HEK293 (cell line): ENCODE results near the gene RPS6KB2.

ENCODE experiments used
- CTCF ChIA-PET: fragments of 350-600 bp; formaldehyde crosslinking; extraction: SDS; loops from one replicate; lab custom pipeline; 2021; ENCODE audit warnings: antibody characterized with exemption; lab: Yijun Ruan, JAX
- POLR2A ChIA-PET: fragments of 300-600 bp; formaldehyde crosslinking; extraction: SDS; loops from one replicate; lab custom pipeline; 2020; ENCODE audit warnings: antibody characterized with exemption, inconsistent platforms; lab: Yijun Ruan, JAX
- H3K27ac ChIP-seq: fragments of 200-500 bp; sonication (Bioruptor generic); 2 replicates; pipeline ENCODE4 v1.5.1; 2014; ENCODE audit warnings: low read depth, low read length, control low read depth, inconsistent platforms; ENCODE audit errors: extremely low read depth
- H3K36me3 ChIP-seq, 2 experiments: fragments of 200-500 bp in 1 of 2; sonication (Bioruptor generic) in 1 of 2; 1 replicate in 1 of 2; 2 replicates in 1 of 2; pipeline ENCODE4 v1.5.1; 2014 to 2017; ENCODE audit warnings: inconsistent platforms in 2 of 2, low read length in 2 of 2; ENCODE audit not compliant: control insufficient read depth in 2 of 2, insufficient read depth in 1 of 2
- H3K4me1 ChIP-seq: fragments of 200-500 bp; sonication (Bioruptor generic); 2 replicates; pipeline ENCODE4 v1.5.1; 2014; ENCODE audit warnings: mild to moderate bottlenecking, low read length, inconsistent platforms; ENCODE audit not compliant: control insufficient read depth, insufficient read depth
- H3K4me3 ChIP-seq: 2 replicates; pipeline ENCODE4 v1.5.1; 2011; ENCODE audit warnings: low read depth, mild to moderate bottlenecking, control low read depth, low read length, moderate library complexity
- H3K9me3 ChIP-seq: fragments of 200-500 bp; sonication (Bioruptor generic); 2 replicates; pipeline ENCODE4 v1.5.1; 2014; ENCODE audit warnings: low read depth, low read length, inconsistent platforms; ENCODE audit not compliant: control insufficient read depth, insufficient read depth
- GLIS1 ChIP-seq: fragments of 450-650 bp; formaldehyde crosslinking; IDR thresholded peaks from 2 replicates; pipeline ENCODE4 v1.5.1; 2016; ENCODE audit warnings: missing biosample characterization, missing genetic modification characterization
- SCRT1 ChIP-seq: fragments of 450-650 bp; formaldehyde crosslinking; IDR thresholded peaks from 2 replicates; pipeline ENCODE4 v1.5.1; 2016; ENCODE audit warnings: missing biosample characterization, missing genetic modification characterization, borderline replicate concordance
- SP2 ChIP-seq: fragments of 450-650 bp; formaldehyde crosslinking; IDR thresholded peaks from 2 replicates; pipeline ENCODE4 v1.5.1; 2016; ENCODE audit warnings: missing biosample characterization, missing genetic modification characterization
- ZBTB1 ChIP-seq: fragments of 450-650 bp; formaldehyde crosslinking; IDR thresholded peaks from 2 replicates; pipeline ENCODE4 v1.5.1; 2016; ENCODE audit warnings: missing biosample characterization, missing genetic modification characterization
- ZBTB10 ChIP-seq: fragments of 450-650 bp; formaldehyde crosslinking; IDR thresholded peaks from 2 replicates; pipeline ENCODE4 v1.5.1; 2016; ENCODE audit warnings: missing biosample characterization, missing genetic modification characterization
- ZBTB21 ChIP-seq: fragments of 450-650 bp; formaldehyde crosslinking; IDR thresholded peaks from 2 replicates; pipeline ENCODE4 v1.5.1; 2017; ENCODE audit warnings: missing biosample characterization, missing genetic modification characterization
- ZNF112 ChIP-seq: fragments of 450-650 bp; formaldehyde crosslinking; IDR thresholded peaks from 2 replicates; pipeline ENCODE4 v1.5.0; 2017; ENCODE audit warnings: missing biosample characterization, missing genetic modification characterization
- ZNF169 ChIP-seq: fragments of 450-650 bp; formaldehyde crosslinking; IDR thresholded peaks from 2 replicates; pipeline ENCODE4 v1.5.1; 2016; ENCODE audit warnings: missing biosample characterization, missing genetic modification characterization
- ZNF202 ChIP-seq: fragments of 450-650 bp; formaldehyde crosslinking; IDR thresholded peaks from 2 replicates; pipeline ENCODE4 v1.5.1; 2016; ENCODE audit warnings: missing biosample characterization, missing genetic modification characterization, borderline replicate concordance
- ZNF23 ChIP-seq: fragments of 450-650 bp; formaldehyde crosslinking; IDR thresholded peaks from 2 replicates; pipeline ENCODE4 v1.5.1; 2016; ENCODE audit warnings: missing biosample characterization, missing genetic modification characterization, borderline replicate concordance
- ZNF341 ChIP-seq: fragments of 450-650 bp; formaldehyde crosslinking; IDR thresholded peaks from 2 replicates; pipeline ENCODE4; 2016; ENCODE audit warnings: low read depth, missing biosample characterization, missing genetic modification characterization
- ZNF362 ChIP-seq: fragments of 450-650 bp; formaldehyde crosslinking; IDR thresholded peaks from 2 replicates; pipeline ENCODE4 v1.5.1; 2016; ENCODE audit warnings: missing biosample characterization, missing genetic modification characterization
- ZNF394 ChIP-seq: fragments of 450-650 bp; formaldehyde crosslinking; IDR thresholded peaks from 2 replicates; pipeline ENCODE4 v1.5.1; 2016; ENCODE audit warnings: missing biosample characterization, missing genetic modification characterization, mild to moderate bottlenecking, moderate library complexity, borderline replicate concordance
- ZNF571 ChIP-seq: fragments of 450-650 bp; formaldehyde crosslinking; IDR thresholded peaks from 2 replicates; pipeline ENCODE4 v1.5.0; 2017; ENCODE audit warnings: missing biosample characterization, missing genetic modification characterization
- ZNF623 ChIP-seq: fragments of 450-650 bp; formaldehyde crosslinking; IDR thresholded peaks from 2 replicates; pipeline ENCODE4 v1.5.1; 2016; ENCODE audit warnings: missing biosample characterization, missing genetic modification characterization
- ZNF664 ChIP-seq: fragments of 450-650 bp; formaldehyde crosslinking; IDR thresholded peaks from 2 replicates; pipeline ENCODE4 v1.5.1; 2016; ENCODE audit warnings: missing biosample characterization, missing genetic modification characterization
- ZNF785 ChIP-seq: fragments of 450-650 bp; formaldehyde crosslinking; IDR thresholded peaks from 2 replicates; pipeline ENCODE4 v1.5.1; 2016; ENCODE audit warnings: missing biosample characterization, missing genetic modification characterization
- ZXDB ChIP-seq: fragments of 450-650 bp; formaldehyde crosslinking; IDR thresholded peaks from 2 replicates; pipeline ENCODE4 v1.5.1; 2016; ENCODE audit warnings: missing biosample characterization, missing genetic modification characterization
- TF ChIP-seq, protein P1 (sequence below): fragments of 450-650 bp; formaldehyde crosslinking; IDR thresholded peaks from 2 replicates; pipeline ENCODE4 v1.5.1; 2016; ENCODE audit warnings: missing biosample characterization, missing genetic modification characterization
- TF ChIP-seq, protein P2 (sequence below): fragments of 450-650 bp; formaldehyde crosslinking; IDR thresholded peaks from 2 replicates; pipeline ENCODE4 v1.5.1; 2016; ENCODE audit warnings: missing biosample characterization, missing genetic modification characterization

RPS6KB2 gene

GRCh38 chr11:67408437-67409200 lies 19.7 kb upstream of the RPS6KB2 start:
- Histone ChIP-seq H3K4me3 (no peak overlapping the region), H3K36me3 (no peaks in the 10 kb centered on the region), H3K27ac (no peak overlapping the region), H3K4me1 (no peaks in the 10 kb centered on the region), H3K9me3 (no peaks in the 10 kb centered on the region)
- ChIA-PET POLR2A (interaction anchor here (1.9 kb wide), 1 partner anchor 12 kb away, joined by 5 read pairs; no protein-coding TSS in a partner anchor), CTCF (no interaction called here)
- TF ChIP-seq GLIS1 (tag by site-specific recombination) (0 out of 2 replicates have a peak, but pooled peaks have one; percentile 7), ZNF23 (tag by site-specific recombination) (no peak)

DNA sequence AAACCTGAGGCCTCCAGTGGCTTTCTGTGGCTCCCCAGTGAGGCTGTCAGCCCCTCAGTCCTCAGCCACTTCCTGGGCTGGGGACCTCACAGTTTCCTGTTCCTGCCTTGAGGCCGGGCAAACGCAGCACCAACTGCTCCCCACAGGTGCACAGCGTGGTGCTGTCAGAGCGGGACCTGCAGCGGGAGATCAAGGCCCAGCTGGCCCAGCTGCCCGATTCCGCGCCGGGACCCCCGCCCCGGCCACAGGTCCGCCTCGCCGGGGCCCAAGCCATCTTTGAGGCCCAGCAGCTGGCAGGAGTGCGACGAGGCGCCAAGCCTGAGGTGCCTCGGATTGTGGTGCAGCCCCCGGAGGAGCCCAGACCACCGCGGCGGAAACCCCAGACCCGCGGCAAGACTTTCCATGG lies 19.0 kb upstream of the RPS6KB2 start:
- no peaks in the 10 kb centered on the region for H3K36me3 ChIP-seq
- H3K4me1 ChIP-seq = no peaks in the 10 kb centered on the region
- POLR2A ChIA-PET = no interaction called here
- no peaks in the 10 kb centered on the region for H3K9me3 ChIP-seq
- H3K27ac ChIP-seq = no peak overlapping the region
- TF ChIP-seq ZNF341 (tag by site-specific recombination) = no peak
- no peak for TF ChIP-seq ZNF623
- no peak for TF ChIP-seq ZNF362 (tag by site-specific recombination)
- no peak for TF ChIP-seq SCRT1 (tag by site-specific recombination)
- TF ChIP-seq ZNF202 (tag by site-specific recombination) = no peak
- no peak for TF ChIP-seq ZBTB1 (tag by site-specific recombination)
- no peak for TF ChIP-seq ZNF23 (tag by site-specific recombination)
- no peak for TF ChIP-seq ZXDB (tag by site-specific recombination)
- TF ChIP-seq, protein P1, sequence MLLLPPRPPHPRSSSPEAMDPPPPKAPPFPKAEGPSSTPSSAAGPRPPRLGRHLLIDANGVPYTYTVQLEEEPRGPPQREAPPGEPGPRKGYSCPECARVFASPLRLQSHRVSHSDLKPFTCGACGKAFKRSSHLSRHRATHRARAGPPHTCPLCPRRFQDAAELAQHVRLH (tag by site-specific recombination) = no peak
- TF ChIP-seq ZBTB21 (tag by site-specific recombination) = no peak
- TF ChIP-seq, all 188 proteins: peak for 0
- CTCF ChIA-PET = no interaction called here
- H3K4me3 ChIP-seq = no peak overlapping the region

GRCh38 chr11:67409781-67410368 lies 18.4 kb upstream of the RPS6KB2 start:
- Histone ChIP-seq H3K4me3 (no peak overlapping the region), H3K36me3 (no peaks in the 10 kb centered on the region)
- POLR2A ChIA-PET = no interaction called here
- TF ChIP-seq SP2 (tag by site-specific recombination) = peak; percentile 12; the same call in 1 of the 2 replicates
- TF ChIP-seq, protein P2, sequence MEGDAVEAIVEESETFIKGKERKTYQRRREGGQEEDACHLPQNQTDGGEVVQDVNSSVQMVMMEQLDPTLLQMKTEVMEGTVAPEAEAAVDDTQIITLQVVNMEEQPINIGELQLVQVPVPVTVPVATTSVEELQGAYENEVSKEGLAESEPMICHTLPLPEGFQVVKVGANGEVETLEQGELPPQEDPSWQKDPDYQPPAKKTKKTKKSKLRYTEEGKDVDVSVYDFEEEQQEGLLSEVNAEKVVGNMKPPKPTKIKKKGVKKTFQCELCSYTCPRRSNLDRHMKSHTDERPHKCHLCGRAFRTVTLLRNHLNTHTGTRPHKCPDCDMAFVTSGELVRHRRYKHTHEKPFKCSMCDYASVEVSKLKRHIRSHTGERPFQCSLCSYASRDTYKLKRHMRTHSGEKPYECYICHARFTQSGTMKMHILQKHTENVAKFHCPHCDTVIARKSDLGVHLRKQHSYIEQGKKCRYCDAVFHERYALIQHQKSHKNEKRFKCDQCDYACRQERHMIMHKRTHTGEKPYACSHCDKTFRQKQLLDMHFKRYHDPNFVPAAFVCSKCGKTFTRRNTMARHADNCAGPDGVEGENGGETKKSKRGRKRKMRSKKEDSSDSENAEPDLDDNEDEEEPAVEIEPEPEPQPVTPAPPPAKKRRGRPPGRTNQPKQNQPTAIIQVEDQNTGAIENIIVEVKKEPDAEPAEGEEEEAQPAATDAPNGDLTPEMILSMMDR = no peak
- TF ChIP-seq, all 188 proteins: peak for 1
- H3K4me1 ChIP-seq = no peaks in the 10 kb centered on the region
- H3K27ac ChIP-seq = no peak overlapping the region
- no peaks in the 10 kb centered on the region for H3K9me3 ChIP-seq
- CTCF ChIA-PET = no interaction called here

- no peaks in the 10 kb centered on the region for H3K9me3 ChIP-seq
- H3K36me3 ChIP-seq = no peaks in the 10 kb centered on the region
- H3K27ac ChIP-seq = no peak overlapping the region
- no peak overlapping the region for H3K4me3 ChIP-seq
- no peaks in the 10 kb centered on the region for H3K4me1 ChIP-seq
- POLR2A ChIA-PET = interaction anchor here (0.6 kb wide), 1 partner anchor 10 kb away, joined by 3 read pairs; no protein-coding TSS in a partner anchor
- CTCF ChIA-PET = no interaction called here
- TF ChIP-seq ZNF169 (tag by site-specific recombination) = no peak
- no peak for TF ChIP-seq ZNF664
- TF ChIP-seq ZNF571 (tag by site-specific recombination) = no peak
- no peak for TF ChIP-seq ZNF341 (tag by site-specific recombination)
- no peak for TF ChIP-seq ZNF785 (tag by site-specific recombination)
- TF ChIP-seq ZNF112 (tag by site-specific recombination) = no peak
- no peak for TF ChIP-seq ZNF394 (tag by site-specific recombination)
- no peak for TF ChIP-seq ZBTB10
- TF ChIP-seq SP2 (tag by site-specific recombination) = no peak
Measured at GRCh38 chr11:67410369-67410831, 17.9 kb upstream of the RPS6KB2 start.
